Measurements from ENCODE around the gene TIMP3.
"Not testable (repeated sequence)": the region's sequence is repeated elsewhere in the genome, so short reads cannot be mapped to it uniquely, and the experiment has no call there.

TIMP3 gene

DNA sequence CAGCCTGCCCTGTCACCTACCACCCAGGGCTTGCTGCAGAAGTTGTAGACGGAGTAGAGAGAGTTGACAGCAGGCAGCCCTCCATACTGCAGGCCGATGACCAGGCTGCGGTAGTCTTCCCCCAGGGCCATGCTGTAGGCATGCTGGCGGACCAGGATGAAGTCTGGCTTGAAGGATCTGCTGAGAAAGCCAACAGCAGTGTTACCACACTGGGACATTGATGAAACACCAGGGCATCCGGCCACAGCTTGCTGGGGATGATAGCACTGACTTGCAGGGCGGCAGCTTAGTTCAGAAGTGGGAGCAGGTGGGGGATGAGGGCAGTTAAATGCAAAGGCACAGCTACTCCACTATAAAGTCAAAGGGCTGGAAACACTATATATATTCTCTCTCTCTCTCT lies 67.4 kb downstream of the TIMP3 start:
- no peak overlapping the region for H3K4me2 ChIP-seq (ENCODE audit: low read depth, low read length, poor library complexity, severe bottlenecking)
- no peaks in the 10 kb centered on the region for H3F3A ChIP-seq (ENCODE audit: low read depth)
- H3K9ac ChIP-seq (ENCODE audit: low read depth, low read length, poor library complexity, severe bottlenecking) = no peak overlapping the region
- no peak overlapping the region for H2AFZ ChIP-seq (ENCODE audit: low read length)
- no peaks in the 10 kb centered on the region for H4K20me1 ChIP-seq (ENCODE audit: insufficient read depth, low read length, poor library complexity, severe bottlenecking)
- no peak overlapping the region for H3K4me3 ChIP-seq (ENCODE audit: low read length, poor library complexity, severe bottlenecking)
- no peak for TF ChIP-seq EZH2phosphoT487 (IDR thresholded peaks at IDR 0.05; ENCODE audit: borderline replicate concordance)
- TF ChIP-seq, protein P1, sequence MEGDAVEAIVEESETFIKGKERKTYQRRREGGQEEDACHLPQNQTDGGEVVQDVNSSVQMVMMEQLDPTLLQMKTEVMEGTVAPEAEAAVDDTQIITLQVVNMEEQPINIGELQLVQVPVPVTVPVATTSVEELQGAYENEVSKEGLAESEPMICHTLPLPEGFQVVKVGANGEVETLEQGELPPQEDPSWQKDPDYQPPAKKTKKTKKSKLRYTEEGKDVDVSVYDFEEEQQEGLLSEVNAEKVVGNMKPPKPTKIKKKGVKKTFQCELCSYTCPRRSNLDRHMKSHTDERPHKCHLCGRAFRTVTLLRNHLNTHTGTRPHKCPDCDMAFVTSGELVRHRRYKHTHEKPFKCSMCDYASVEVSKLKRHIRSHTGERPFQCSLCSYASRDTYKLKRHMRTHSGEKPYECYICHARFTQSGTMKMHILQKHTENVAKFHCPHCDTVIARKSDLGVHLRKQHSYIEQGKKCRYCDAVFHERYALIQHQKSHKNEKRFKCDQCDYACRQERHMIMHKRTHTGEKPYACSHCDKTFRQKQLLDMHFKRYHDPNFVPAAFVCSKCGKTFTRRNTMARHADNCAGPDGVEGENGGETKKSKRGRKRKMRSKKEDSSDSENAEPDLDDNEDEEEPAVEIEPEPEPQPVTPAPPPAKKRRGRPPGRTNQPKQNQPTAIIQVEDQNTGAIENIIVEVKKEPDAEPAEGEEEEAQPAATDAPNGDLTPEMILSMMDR (conservative IDR thresholded peaks at IDR 0.05; ENCODE audit: low read length) = no peak
- H3K79me2 ChIP-seq (ENCODE audit: insufficient read depth, low read length) = no peaks in the 10 kb centered on the region
- no peaks in the 10 kb centered on the region; the same call in 1 of the 2 replicates for H3K9me3 ChIP-seq (ENCODE audit: insufficient read depth, low read depth, low read length)
- no peaks in the 10 kb centered on the region for H3K4me1 ChIP-seq (ENCODE audit: insufficient read depth, low read length, poor library complexity, severe bottlenecking)
- no peaks in the 10 kb centered on the region for H3K27me3 ChIP-seq (ENCODE audit: insufficient read depth, low read length, poor library complexity, severe bottlenecking)
- no peaks in the 10 kb centered on the region for H3K36me3 ChIP-seq (ENCODE audit: insufficient read depth, low read length)
- no peaks in the 10 kb centered on the region for H3K9me2 ChIP-seq (replicated peaks; ENCODE audit: low read depth, low read length)

DNA sequence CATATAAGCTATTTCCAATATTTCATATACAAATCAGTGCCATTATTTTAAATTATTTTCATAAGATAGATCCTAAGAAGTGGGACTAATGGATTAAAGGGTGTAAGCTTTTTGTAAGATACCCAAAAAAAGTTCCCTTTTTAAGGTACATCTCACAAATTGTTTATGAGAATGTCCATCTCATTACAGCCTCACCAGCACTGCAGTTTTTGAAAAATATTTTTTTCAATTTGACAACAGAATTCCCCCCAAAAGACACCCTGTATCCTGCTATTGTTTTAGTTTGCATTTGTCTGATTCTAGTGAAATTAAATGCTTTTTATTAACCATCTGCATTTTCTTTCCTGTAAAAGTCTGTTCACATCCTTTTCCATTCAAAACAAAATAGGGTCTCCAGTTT lies 69.0 kb downstream of the TIMP3 start:
- no peaks in the 10 kb centered on the region for H3K9me3 ChIP-seq (ENCODE audit: insufficient read depth, low read depth, low read length)
- H3K4me1 ChIP-seq (ENCODE audit: insufficient read depth, low read length, poor library complexity, severe bottlenecking) = no peaks in the 10 kb centered on the region
- no peak overlapping the region for H3K4me2 ChIP-seq (ENCODE audit: low read depth, low read length, poor library complexity, severe bottlenecking)
- H3F3A ChIP-seq (ENCODE audit: low read depth) = no peaks in the 10 kb centered on the region
- no peaks in the 10 kb centered on the region for H3K9me2 ChIP-seq (replicated peaks; ENCODE audit: low read depth, low read length)
- no peaks in the 10 kb centered on the region for H3K36me3 ChIP-seq (ENCODE audit: insufficient read depth, low read length)
- no peaks in the 10 kb centered on the region for H4K20me1 ChIP-seq (ENCODE audit: insufficient read depth, low read length, poor library complexity, severe bottlenecking)
- H3K9ac ChIP-seq (ENCODE audit: low read depth, low read length, poor library complexity, severe bottlenecking) = no peak overlapping the region
- H3K79me2 ChIP-seq (ENCODE audit: insufficient read depth, low read length) = no peaks in the 10 kb centered on the region
- TF ChIP-seq, protein P1 (conservative IDR thresholded peaks at IDR 0.05; ENCODE audit: low read length) = no peak
- no peak overlapping the region for H2AFZ ChIP-seq (ENCODE audit: low read length)
- no peak overlapping the region for H3K4me3 ChIP-seq (ENCODE audit: low read length, poor library complexity, severe bottlenecking)
- no peaks in the 10 kb centered on the region for H3K27me3 ChIP-seq (ENCODE audit: insufficient read depth, low read length, poor library complexity, severe bottlenecking)

DNA sequence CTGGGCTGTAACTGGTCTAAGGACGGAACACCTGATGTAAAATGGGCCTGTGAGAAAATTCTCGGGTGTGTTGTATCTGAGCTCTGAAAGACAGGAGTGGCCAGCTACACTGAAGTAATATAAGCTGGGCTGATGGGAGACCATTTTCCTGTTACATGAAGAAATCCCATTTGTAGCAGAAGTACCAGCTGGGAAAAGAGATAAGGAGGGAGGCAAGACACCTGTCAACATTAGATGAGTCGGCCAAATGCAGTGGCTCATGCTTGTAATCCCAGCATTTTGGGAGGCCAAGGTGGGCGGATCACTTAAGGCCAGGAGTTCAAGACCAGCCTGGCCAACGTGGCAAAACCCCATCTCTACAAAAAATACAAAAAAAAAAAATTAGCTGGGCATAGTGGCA lies 72.1 kb downstream of the TIMP3 start:
- H3F3A ChIP-seq (ENCODE audit: low read depth); H2AFZ ChIP-seq (ENCODE audit: low read length); H3K9ac ChIP-seq (ENCODE audit: low read depth, low read length, poor library complexity, severe bottlenecking); H3K4me2 ChIP-seq (ENCODE audit: low read depth, low read length, poor library complexity, severe bottlenecking); H3K9me3 ChIP-seq (ENCODE audit: insufficient read depth, low read depth, low read length); H4K20me1 ChIP-seq (ENCODE audit: insufficient read depth, low read length, poor library complexity, severe bottlenecking); H3K27me3 ChIP-seq (ENCODE audit: insufficient read depth, low read length, poor library complexity, severe bottlenecking); H3K9me2 ChIP-seq (replicated peaks; ENCODE audit: low read depth, low read length); H3K4me3 ChIP-seq (ENCODE audit: low read length, poor library complexity, severe bottlenecking); H3K4me1 ChIP-seq (ENCODE audit: insufficient read depth, low read length, poor library complexity, severe bottlenecking); H3K79me2 ChIP-seq (ENCODE audit: insufficient read depth, low read length); H3K36me3 ChIP-seq (ENCODE audit: insufficient read depth, low read length): not testable (repeated sequence)

DNA sequence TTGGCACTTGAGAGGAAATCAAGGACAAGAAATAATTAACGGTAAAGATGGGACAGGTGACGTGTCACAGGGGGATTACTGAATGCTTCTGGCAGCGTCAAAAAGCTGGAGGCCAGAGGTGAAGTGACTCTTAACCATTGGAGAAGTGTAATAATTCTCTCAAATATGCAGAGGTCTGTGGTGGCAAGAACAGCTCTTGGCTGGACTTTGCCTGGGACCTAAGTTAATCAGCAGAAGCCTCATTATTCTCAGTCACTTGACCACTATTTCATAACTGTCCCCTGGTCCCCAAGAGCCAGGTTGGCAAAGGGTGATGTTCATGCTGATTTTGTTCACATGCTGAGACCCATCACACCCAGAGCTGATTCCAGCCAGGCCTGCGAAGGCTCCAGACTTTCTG lies 72.9 kb downstream of the TIMP3 start:
- Histone ChIP-seq H3K9me2 (replicated peaks; ENCODE audit: low read depth, low read length) (no peaks in the 10 kb centered on the region), H3K27me3 (ENCODE audit: insufficient read depth, low read length, poor library complexity, severe bottlenecking) (no peaks in the 10 kb centered on the region), H2AFZ (ENCODE audit: low read length) (no peak overlapping the region), H3K79me2 (ENCODE audit: insufficient read depth, low read length) (no peaks in the 10 kb centered on the region), H3K4me2 (ENCODE audit: low read depth, low read length, poor library complexity, severe bottlenecking) (no peak overlapping the region), H3K9me3 (ENCODE audit: insufficient read depth, low read depth, low read length) (no peaks in the 10 kb centered on the region), H3F3A (ENCODE audit: low read depth) (no peaks in the 10 kb centered on the region), H3K9ac (ENCODE audit: low read depth, low read length, poor library complexity, severe bottlenecking) (no peak overlapping the region), H3K4me3 (ENCODE audit: low read length, poor library complexity, severe bottlenecking) (no peak overlapping the region), H3K4me1 (ENCODE audit: insufficient read depth, low read length, poor library complexity, severe bottlenecking) (peaks cover 2% of the 10 kb centered on the region), H3K36me3 (ENCODE audit: insufficient read depth, low read length) (no peaks in the 10 kb centered on the region), H4K20me1 (ENCODE audit: insufficient read depth, low read length, poor library complexity, severe bottlenecking) (no peaks in the 10 kb centered on the region)
- TF ChIP-seq EZH2phosphoT487 (IDR thresholded peaks at IDR 0.05; ENCODE audit: borderline replicate concordance) = no peak
- TF ChIP-seq, protein P1 (conservative IDR thresholded peaks at IDR 0.05; ENCODE audit: low read length) = no peak
